ENCODE measurements around the gene CGRRF1. TPM values are rescaled to one million over a fixed set of nuclear protein-coding genes. Genes with fewer than 3 reads are reported as not detected.

CGRRF1 gene
- total and polyA plus RNA-seq, 2 of the 13 experiments (the other 11 are each of a cell fraction or from before 2014, with no cell fraction given): 16.8 to 18.2 TPM

DNA sequence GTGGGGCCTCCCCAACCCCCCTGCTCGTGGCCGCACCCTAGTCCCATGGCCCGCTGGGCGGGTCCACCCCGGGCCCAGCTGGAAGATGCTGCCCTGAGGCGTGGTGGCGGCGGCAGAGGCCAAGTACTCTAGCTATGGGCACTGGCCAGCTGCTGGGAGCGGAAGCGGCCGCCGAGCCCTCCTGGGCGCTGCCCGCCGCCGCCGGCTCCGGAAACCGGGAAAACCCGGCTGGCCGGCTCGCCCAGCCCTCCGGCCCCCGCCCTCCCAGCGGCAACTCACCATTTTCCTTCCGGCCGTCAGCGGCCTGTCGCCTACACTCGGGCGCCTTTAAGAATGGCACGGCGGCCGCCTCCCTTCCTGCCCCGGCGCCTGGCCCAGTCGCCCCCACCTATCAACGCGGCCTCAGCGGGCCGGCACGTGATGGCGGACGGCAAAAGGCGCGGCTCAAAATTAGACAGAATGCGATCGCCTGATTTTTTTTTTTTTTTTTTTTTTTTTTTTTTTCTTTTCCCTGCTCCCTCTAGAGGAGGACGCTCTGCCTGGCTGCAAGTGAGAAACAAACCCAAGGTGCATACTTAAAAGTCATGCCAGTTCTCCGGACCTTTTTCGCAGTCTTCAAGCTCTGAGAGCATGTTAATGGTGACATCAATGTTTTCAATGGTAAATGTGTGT lies 20.9 kb upstream of the CGRRF1 start, which contains the start of gene GMFB (continued):
- TF ChIP-seq, protein P1, sequence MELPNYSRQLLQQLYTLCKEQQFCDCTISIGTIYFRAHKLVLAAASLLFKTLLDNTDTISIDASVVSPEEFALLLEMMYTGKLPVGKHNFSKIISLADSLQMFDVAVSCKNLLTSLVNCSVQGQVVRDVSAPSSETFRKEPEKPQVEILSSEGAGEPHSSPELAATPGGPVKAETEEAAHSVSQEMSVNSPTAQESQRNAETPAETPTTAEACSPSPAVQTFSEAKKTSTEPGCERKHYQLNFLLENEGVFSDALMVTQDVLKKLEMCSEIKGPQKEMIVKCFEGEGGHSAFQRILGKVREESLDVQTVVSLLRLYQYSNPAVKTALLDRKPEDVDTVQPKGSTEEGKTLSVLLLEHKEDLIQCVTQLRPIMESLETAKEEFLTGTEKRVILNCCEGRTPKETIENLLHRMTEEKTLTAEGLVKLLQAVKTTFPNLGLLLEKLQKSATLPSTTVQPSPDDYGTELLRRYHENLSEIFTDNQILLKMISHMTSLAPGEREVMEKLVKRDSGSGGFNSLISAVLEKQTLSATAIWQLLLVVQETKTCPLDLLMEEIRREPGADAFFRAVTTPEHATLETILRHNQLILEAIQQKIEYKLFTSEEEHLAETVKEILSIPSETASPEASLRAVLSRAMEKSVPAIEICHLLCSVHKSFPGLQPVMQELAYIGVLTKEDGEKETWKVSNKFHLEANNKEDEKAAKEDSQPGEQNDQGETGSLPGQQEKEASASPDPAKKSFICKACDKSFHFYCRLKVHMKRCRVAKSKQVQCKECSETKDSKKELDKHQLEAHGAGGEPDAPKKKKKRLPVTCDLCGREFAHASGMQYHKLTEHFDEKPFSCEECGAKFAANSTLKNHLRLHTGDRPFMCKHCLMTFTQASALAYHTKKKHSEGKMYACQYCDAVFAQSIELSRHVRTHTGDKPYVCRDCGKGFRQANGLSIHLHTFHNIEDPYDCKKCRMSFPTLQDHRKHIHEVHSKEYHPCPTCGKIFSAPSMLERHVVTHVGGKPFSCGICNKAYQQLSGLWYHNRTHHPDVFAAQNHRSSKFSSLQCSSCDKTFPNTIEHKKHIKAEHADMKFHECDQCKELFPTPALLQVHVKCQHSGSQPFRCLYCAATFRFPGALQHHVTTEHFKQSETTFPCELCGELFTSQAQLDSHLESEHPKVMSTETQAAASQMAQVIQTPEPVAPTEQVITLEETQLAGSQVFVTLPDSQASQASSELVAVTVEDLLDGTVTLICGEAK (IDR thresholded peaks at IDR 0.05): no peak
- TF ChIP-seq, protein P1 (CRISPR knock-in tag; IDR thresholded peaks at IDR 0.05): no peak; the same call in 1 of the 2 replicates
- no peak for TF ChIP-seq ZKSCAN5 (CRISPR knock-in tag; IDR thresholded peaks at IDR 0.05)
- TF ChIP-seq WIZ (CRISPR knock-in tag; IDR thresholded peaks at IDR 0.05): no peak
- TF ChIP-seq, protein P2, sequence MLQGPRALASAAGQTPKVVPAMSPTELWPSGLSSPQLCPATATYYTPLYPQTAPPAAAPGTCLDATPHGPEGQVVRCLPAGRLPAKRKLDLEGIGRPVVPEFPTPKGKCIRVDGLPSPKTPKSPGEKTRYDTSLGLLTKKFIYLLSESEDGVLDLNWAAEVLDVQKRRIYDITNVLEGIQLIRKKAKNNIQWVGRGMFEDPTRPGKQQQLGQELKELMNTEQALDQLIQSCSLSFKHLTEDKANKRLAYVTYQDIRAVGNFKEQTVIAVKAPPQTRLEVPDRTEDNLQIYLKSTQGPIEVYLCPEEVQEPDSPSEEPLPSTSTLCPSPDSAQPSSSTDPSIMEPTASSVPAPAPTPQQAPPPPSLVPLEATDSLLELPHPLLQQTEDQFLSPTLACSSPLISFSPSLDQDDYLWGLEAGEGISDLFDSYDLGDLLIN (CRISPR knock-in tag; IDR thresholded peaks at IDR 0.05; ENCODE audit: borderline replicate concordance): no peak
- 0 out of 2 replicates have a peak, but pooled peaks have one; percentile 13 for TF ChIP-seq ZNF644 (CRISPR knock-in tag; IDR thresholded peaks at IDR 0.05; ENCODE audit: low read depth)
- TF ChIP-seq ZIK1 (CRISPR knock-in tag; IDR thresholded peaks at IDR 0.05; ENCODE audit: borderline replicate concordance, low read depth): peak; percentile 52; the same call in 1 of the 2 replicates
- TF ChIP-seq, protein P3, sequence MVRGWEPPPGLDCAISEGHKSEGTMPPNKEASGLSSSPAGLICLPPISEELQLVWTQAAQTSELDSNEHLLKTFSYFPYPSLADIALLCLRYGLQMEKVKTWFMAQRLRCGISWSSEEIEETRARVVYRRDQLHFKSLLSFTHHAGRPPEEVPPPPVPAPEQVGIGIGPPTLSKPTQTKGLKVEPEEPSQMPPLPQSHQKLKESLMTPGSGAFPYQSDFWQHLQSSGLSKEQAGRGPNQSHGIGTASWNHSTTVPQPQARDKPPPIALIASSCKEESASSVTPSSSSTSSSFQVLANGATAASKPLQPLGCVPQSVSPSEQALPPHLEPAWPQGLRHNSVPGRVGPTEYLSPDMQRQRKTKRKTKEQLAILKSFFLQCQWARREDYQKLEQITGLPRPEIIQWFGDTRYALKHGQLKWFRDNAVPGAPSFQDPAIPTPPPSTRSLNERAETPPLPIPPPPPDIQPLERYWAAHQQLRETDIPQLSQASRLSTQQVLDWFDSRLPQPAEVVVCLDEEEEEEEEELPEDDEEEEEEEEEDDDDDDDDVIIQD (CRISPR knock-in tag; IDR thresholded peaks at IDR 0.05; ENCODE audit: low read depth): 0 out of 2 replicates have a peak, but pooled peaks have one; percentile 25
- TF ChIP-seq ZNF335 (CRISPR knock-in tag; IDR thresholded peaks at IDR 0.05): 0 out of 2 replicates have a peak, but pooled peaks have one; percentile 36
- TF ChIP-seq ZFX (CRISPR knock-in tag; IDR thresholded peaks at IDR 0.05; ENCODE audit: low read depth): peak; percentile 88
- TF ChIP-seq, protein P4, sequence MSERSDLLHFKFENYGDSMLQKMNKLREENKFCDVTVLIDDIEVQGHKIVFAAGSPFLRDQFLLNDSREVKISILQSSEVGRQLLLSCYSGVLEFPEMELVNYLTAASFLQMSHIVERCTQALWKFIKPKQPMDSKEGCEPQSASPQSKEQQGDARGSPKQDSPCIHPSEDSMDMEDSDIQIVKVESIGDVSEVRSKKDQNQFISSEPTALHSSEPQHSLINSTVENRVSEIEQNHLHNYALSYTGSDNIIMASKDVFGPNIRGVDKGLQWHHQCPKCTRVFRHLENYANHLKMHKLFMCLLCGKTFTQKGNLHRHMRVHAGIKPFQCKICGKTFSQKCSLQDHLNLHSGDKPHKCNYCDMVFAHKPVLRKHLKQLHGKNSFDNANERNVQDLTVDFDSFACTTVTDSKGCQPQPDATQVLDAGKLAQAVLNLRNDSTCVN (CRISPR knock-in tag; IDR thresholded peaks at IDR 0.05; ENCODE audit: borderline replicate concordance): no peak
- TF ChIP-seq, protein P5, sequence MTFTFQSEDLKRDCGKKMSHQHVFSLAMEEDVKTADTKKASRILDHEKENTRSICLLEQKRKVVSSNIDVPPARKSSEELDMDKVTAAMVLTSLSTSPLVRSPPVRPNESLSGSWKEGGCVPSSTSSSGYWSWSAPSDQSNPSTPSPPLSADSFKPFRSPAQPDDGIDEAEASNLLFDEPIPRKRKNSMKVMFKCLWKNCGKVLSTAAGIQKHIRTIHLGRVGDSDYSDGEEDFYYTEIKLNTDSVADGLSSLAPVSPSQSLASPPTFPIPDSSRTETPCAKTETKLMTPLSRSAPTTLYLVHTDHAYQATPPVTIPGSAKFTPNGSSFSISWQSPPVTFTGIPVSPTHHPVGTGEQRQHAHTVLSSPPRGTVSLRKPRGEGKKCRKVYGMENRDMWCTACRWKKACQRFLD (CRISPR knock-in tag; IDR thresholded peaks at IDR 0.05; ENCODE audit: borderline replicate concordance): peak; percentile 53; the same call in 1 of the 2 replicates

All from HepG2 (cell line).